Naive thymus-derived CD4-positive, alpha-beta T cell (primary cell): Measurements from ENCODE around the gene TTC14. TPM values are rescaled to one million over a fixed set of nuclear protein-coding genes. Genes with fewer than 3 reads are reported as not detected.
"Not testable (repeated sequence)": the region's sequence is repeated elsewhere in the genome, so short reads cannot be mapped to it uniquely, and the experiment has no call there.

ENCODE experiments used
- ATAC-seq: fragments of 150-1000 bp; cut with Tn5 transposase; 2 replicates; pipeline ENCODE4 v1.10.0; 2021; ENCODE audit warnings: mild to moderate bottlenecking, moderate library complexity
- CTCF ChIA-PET: fragments of 350-600 bp; sonication (Branson Sonifier 250); formaldehyde crosslinking; loops from one replicate; lab custom pipeline; 2021; ENCODE audit warnings: antibody characterized with exemption; lab: Charles Lee
- POLR2A ChIA-PET: fragments of 350-600 bp; sonication (Branson Sonifier 250); formaldehyde crosslinking; loops from one replicate; lab custom pipeline; 2021; ENCODE audit warnings: antibody characterized with exemption, inconsistent platforms; lab: Charles Lee
- DNase-seq, 9 donors: peaks; one replicate each; pipeline versions ENCODE4 v3.0.0 to v3.0.0-alpha.2; 2020 to 2022; ENCODE audit warnings: mixed read lengths in 1 of 9
- H3K27ac ChIP-seq: one replicate; pipeline ENCODE4 v1.7.0; 2013; ENCODE audit warnings: mild to moderate bottlenecking, low read depth, low read length, moderate library complexity
- H3K27me3 ChIP-seq, 2 donors: one replicate each; pipeline ENCODE4 v1.7.0; 2013; ENCODE audit warnings: low read length in 2 of 2, mild to moderate bottlenecking in 2 of 2, moderate library complexity in 2 of 2; ENCODE audit not compliant: control insufficient read depth in 2 of 2, insufficient read depth in 2 of 2
- H3K36me3 ChIP-seq, 3 experiments: 1 replicate in 2 of 3; 2 replicates in 1 of 3; pipeline ENCODE4 v1.7.0; 2013; ENCODE audit warnings: low read length in 3 of 3, mild to moderate bottlenecking in 3 of 3, moderate library complexity in 1 of 3; ENCODE audit not compliant: insufficient read depth in 3 of 3, control insufficient read depth in 2 of 3
- H3K4me1 ChIP-seq, 2 donors: one replicate each; pipeline ENCODE4 v1.7.0; 2013; ENCODE audit warnings: low read length in 2 of 2, mild to moderate bottlenecking in 2 of 2, moderate library complexity in 1 of 2; ENCODE audit not compliant: control insufficient read depth in 2 of 2, insufficient read depth in 2 of 2
- H3K4me3 ChIP-seq: 2 replicates; pipeline ENCODE4 v1.7.0; 2013; ENCODE audit warnings: mild to moderate bottlenecking, low read length
- H3K9me3 ChIP-seq, 3 experiments: 1 replicate in 2 of 3; 2 replicates in 1 of 3; pipeline ENCODE4 v1.7.0; 2013; ENCODE audit warnings: low read length in 3 of 3; ENCODE audit not compliant: control insufficient read depth in 2 of 3
- H3K27ac Mint-ChIP-seq, 9 donors: one replicate each; pipeline ENCODE4 v1.8.0; 2020 to 2022; ENCODE audit warnings: mixed read lengths in 9 of 9, mild to moderate bottlenecking in 8 of 9, moderate library complexity in 5 of 9, inconsistent platforms in 2 of 9
- H3K27me3 Mint-ChIP-seq, 5 donors: one replicate each; pipeline ENCODE4 v1.8.0; 2021 to 2022; ENCODE audit warnings: mixed read lengths in 5 of 5, mild to moderate bottlenecking in 1 of 5
- H3K36me3 Mint-ChIP-seq, 5 donors: one replicate each; pipeline ENCODE4 v1.8.0; 2020 to 2022; ENCODE audit warnings: mixed read lengths in 5 of 5, mild to moderate bottlenecking in 3 of 5, inconsistent platforms in 1 of 5
- H3K4me1 Mint-ChIP-seq, 7 donors: one replicate each; pipeline ENCODE4 v1.8.0; 2020 to 2022; ENCODE audit warnings: mixed read lengths in 7 of 7, mild to moderate bottlenecking in 3 of 7, inconsistent platforms in 1 of 7
- H3K4me3 Mint-ChIP-seq, 10 donors: one replicate each; pipeline ENCODE4 v1.8.0; 2020 to 2022; ENCODE audit warnings: mild to moderate bottlenecking in 10 of 10, mixed read lengths in 10 of 10, moderate library complexity in 6 of 10, inconsistent platforms in 2 of 10
- H3K9me3 Mint-ChIP-seq, 11 donors: one replicate each; pipeline ENCODE4 v1.8.0; 2020 to 2022; ENCODE audit warnings: mixed read lengths in 11 of 11, mild to moderate bottlenecking in 4 of 11, inconsistent platforms in 1 of 11, moderate library complexity in 1 of 11
- intact Hi-C, 2 donors: fragments of 100-400 bp; cut with micrococcal nuclease; formaldehyde crosslinking; loops; one replicate each; pipeline ENCODE4 v1.15.1; 2023
- polyA plus RNA-seq, 2 donors: library from polyadenylated mRNA; unstranded; fragments of 300-500 nt; fragmentation: Illumina TruSeq; gene quantifications; one replicate each; pipeline ENCODE4 v1.2.3, GENCODE V29; 2021
- total RNA-seq, 6 experiments: library from RNA in 5 of 6; stranded (reverse) in 5 of 6; gene quantifications; 1 replicate in 5 of 6; 2 replicates in 1 of 6; pipeline ENCODE4 v1.2.3 and lab custom pipeline; 2021 to 2026

TTC14 gene
- total and polyA plus RNA-seq, 7 experiments from 2014 or later = 18.7 to 201 (median 88.8) TPM

- Histone ChIP-seq H3K27me3 (no peaks in the 10 kb centered on the region), H3K4me1 (no peaks in the 10 kb centered on the region), H3K9me3 (no peaks in the 10 kb centered on the region), H3K4me3 (no peak overlapping the region), H3K27ac (no peak overlapping the region), H3K36me3 (no peaks in the 10 kb centered on the region)
- Mint-ChIP-seq H3K36me3 (no peaks in the 10 kb centered on the region), H3K4me3 (no peak overlapping the region), H3K4me1 (peaks cover 0 to 3% (median 0%) of the 10 kb centered on the region in 7 donors), H3K27ac (no peak overlapping the region), H3K27me3 (peaks cover 11 to 40% (median 33%) of the 10 kb centered on the region in 5 donors), H3K9me3 (no peaks in the 10 kb centered on the region)
- intact Hi-C loops = no loop called here
- ATAC-seq = no peak
- CTCF ChIA-PET = no interaction called here
- POLR2A ChIA-PET = no interaction called here
- no peak for DNase-seq
Measured at GRCh38 chr3:180580934-180581333, 21.0 kb upstream of the TTC14 start.

DNA sequence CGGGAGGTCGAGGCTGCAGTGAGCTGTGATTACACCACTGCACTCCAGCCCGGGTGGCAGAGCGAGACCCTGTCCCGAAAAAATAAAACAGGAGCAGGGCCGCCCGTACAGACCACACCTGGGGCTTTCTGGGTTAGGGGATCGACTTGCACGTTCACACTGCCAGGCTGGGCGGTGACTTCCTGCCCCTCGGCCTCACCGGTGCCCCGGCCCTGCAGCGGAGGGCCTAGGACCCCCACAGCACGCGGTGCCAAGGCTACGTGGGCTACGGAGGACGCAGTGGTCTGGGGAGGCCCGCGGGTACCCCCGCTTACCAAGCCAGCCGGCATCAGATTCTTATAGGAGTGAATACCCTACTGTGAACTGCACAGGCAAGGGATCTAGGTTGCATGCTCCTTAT, 11.6 kb upstream of the TTC14 start:
- Histone ChIP-seq H3K4me1 (no peaks in the 10 kb centered on the region), H3K27me3 (no peaks in the 10 kb centered on the region), H3K27ac (no peak overlapping the region), H3K36me3 (no peaks in the 10 kb centered on the region), H3K9me3 (no peaks in the 10 kb centered on the region), H3K4me3 (no peak overlapping the region)
- Mint-ChIP-seq H3K36me3 (no peaks in the 10 kb centered on the region), H3K27ac (no peak overlapping the region), H3K27me3 (peaks cover 12 to 64% (median 54%) of the 10 kb centered on the region in 5 donors), H3K4me3 (no peak overlapping the region), H3K9me3 (peaks cover 0 to 3% (median 0%) of the 10 kb centered on the region in 11 donors), H3K4me1 (no peaks in the 10 kb centered on the region)
- ChIA-PET POLR2A (no interaction called here), CTCF (no interaction called here)
- intact Hi-C loops = no loop called here
- ATAC-seq = no peak
- DNase-seq = no peak

DNA sequence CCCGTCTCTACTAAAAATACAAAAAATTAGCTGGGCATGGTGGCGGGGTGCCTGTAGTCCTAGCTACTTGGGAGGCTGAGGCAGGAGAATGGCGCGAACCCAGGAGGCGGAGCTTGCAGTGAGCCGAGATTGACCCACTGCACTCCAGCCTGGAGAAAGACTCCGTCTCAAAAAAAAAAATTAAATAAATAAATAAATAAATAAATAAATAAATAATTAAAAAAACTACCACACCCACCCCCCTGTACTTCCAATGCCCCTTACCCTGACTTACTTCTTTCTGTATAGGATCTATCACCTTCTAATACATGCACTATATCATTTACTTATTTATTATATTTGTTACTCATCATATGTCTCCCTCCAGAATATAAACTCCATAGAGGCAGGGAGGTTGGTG, 8.3 kb upstream of the TTC14 start:
- intact Hi-C loops, DNase-seq, H3K36me3 ChIP-seq, H3K9me3 Mint-ChIP-seq, ATAC-seq, POLR2A ChIA-PET, H3K4me1 ChIP-seq, H3K4me1 Mint-ChIP-seq, H3K27ac ChIP-seq, CTCF ChIA-PET, H3K27ac Mint-ChIP-seq, H3K36me3 Mint-ChIP-seq, H3K4me3 ChIP-seq, H3K9me3 ChIP-seq, H3K27me3 ChIP-seq, H3K4me3 Mint-ChIP-seq: not testable (repeated sequence)
- peaks cover 24 to 59% (median 48%) of the 10 kb centered on the region in 5 donors for H3K27me3 Mint-ChIP-seq

GRCh38 chr3:180594631-180595558, 7.1 kb upstream of the TTC14 start:
- intact Hi-C loops = loop anchor here in 1 of 2 donors (1.0 kb wide), 1 partner anchor 666 kb away; no protein-coding TSS in a partner anchor
- no peak overlapping the region for H3K27ac ChIP-seq
- no peaks in the 10 kb centered on the region for H3K36me3 ChIP-seq
- Mint-ChIP-seq H3K4me1 (no peaks in the 10 kb centered on the region), H3K27me3 (peaks cover 28 to 53% (median 45%) of the 10 kb centered on the region in 5 donors), H3K9me3 (peaks cover 0 to 3% (median 0%) of the 10 kb centered on the region in 11 donors), H3K27ac (no peak overlapping the region), H3K4me3 (no peak overlapping the region), H3K36me3 (peaks cover 0 to 4% (median 0%) of the 10 kb centered on the region in 5 donors)
- DNase-seq (no peak), ATAC-seq (no peak)
- no peaks in the 10 kb centered on the region for H3K9me3 ChIP-seq
- ChIA-PET POLR2A (interaction anchor here (0.8 kb wide), 1 partner anchor 12 kb away, joined by 4 read pairs; no protein-coding TSS in a partner anchor), CTCF (interaction anchor here (0.7 kb wide), 1 partner anchor 413 kb away, joined by 4 read pairs; no protein-coding TSS in a partner anchor)
- H3K4me3 ChIP-seq = no peak overlapping the region
- no peaks in the 10 kb centered on the region for H3K27me3 ChIP-seq
- no peaks in the 10 kb centered on the region for H3K4me1 ChIP-seq

GRCh38 chr3:180595559-180595935, 6.4 kb upstream of the TTC14 start:
- Histone ChIP-seq H3K27me3 (no peaks in the 10 kb centered on the region), H3K4me3 (no peak overlapping the region), H3K27ac (no peak overlapping the region), H3K36me3 (no peaks in the 10 kb centered on the region), H3K9me3 (no peaks in the 10 kb centered on the region), H3K4me1 (no peaks in the 10 kb centered on the region)
- ChIA-PET POLR2A (interaction anchor here (0.8 kb wide), 1 partner anchor 11 kb away, joined by 4 read pairs; no protein-coding TSS in a partner anchor), CTCF (interaction anchor here (0.7 kb wide), 1 partner anchor 412 kb away, joined by 4 read pairs; no protein-coding TSS in a partner anchor)
- H3K27me3 Mint-ChIP-seq = peaks cover 28 to 53% (median 48%) of the 10 kb centered on the region in 5 donors
- H3K4me3 Mint-ChIP-seq = no peak overlapping the region
- DNase-seq = no peak
- no peak overlapping the region for H3K27ac Mint-ChIP-seq
- H3K36me3 Mint-ChIP-seq = peaks cover 0 to 4% (median 0%) of the 10 kb centered on the region in 5 donors
- intact Hi-C loops = loop anchor here in 1 of 2 donors (1.0 kb wide), 1 partner anchor 666 kb away; no protein-coding TSS in a partner anchor
- H3K9me3 Mint-ChIP-seq = peaks cover 0 to 3% (median 0%) of the 10 kb centered on the region in 11 donors
- H3K4me1 Mint-ChIP-seq = no peaks in the 10 kb centered on the region
- ATAC-seq = no peak

GRCh38 chr3:180600473-180600872, 1.5 kb upstream of the TTC14 start:
- no peak for ATAC-seq
- peaks cover 0 to 9% (median 4%) of the 10 kb centered on the region in 11 donors for H3K9me3 Mint-ChIP-seq
- POLR2A ChIA-PET = interaction anchor here (1.3 to 2.5 kb wide), 2 partner anchors 312 to 948 kb away, joined by 3 to 27 read pairs; partner anchors contain the start of genes FXR1 and USP13
- Histone ChIP-seq H3K9me3 (no peaks in the 10 kb centered on the region), H3K4me1 (peaks cover 12% of the 10 kb centered on the region in 2 donors), H3K27ac (no peak overlapping the region), H3K36me3 (peaks cover 0 to 16% (median 6%) of the 10 kb centered on the region in 3 experiments), H3K4me3 (no peak overlapping the region), H3K27me3 (no peaks in the 10 kb centered on the region)
- intact Hi-C loops = loop anchor here (5.0 to 10.0 kb wide), 3 partner anchors 77 to 1586 kb away; partner anchors contain the start of genes CCDC39 (in 1 of the 2) and ZNF639 (in 1 of the 2)
- peak overlapping the region in 3 of 9 donors; percentile 20 to 97 (median 39) for H3K27ac Mint-ChIP-seq
- DNase-seq = no peak
- H3K4me1 Mint-ChIP-seq = peaks cover 11 to 37% (median 31%) of the 10 kb centered on the region in 7 donors
- peak overlapping the region in 7 of 10 donors; percentile 38 to 98 (median 96) for H3K4me3 Mint-ChIP-seq
- H3K36me3 Mint-ChIP-seq = peaks cover 0 to 28% (median 20%) of the 10 kb centered on the region in 5 donors
- CTCF ChIA-PET = interaction anchor here (0.6 kb wide), 1 partner anchor 652 kb away, joined by 3 read pairs; no protein-coding TSS in a partner anchor
- H3K27me3 Mint-ChIP-seq = peaks cover 6 to 28% (median 24%) of the 10 kb centered on the region in 5 donors
